Frontal cortex (tissue), 4 donors: ENCODE results near the gene KIF16B. TPM values are rescaled to one million over a fixed set of nuclear protein-coding genes. Genes with fewer than 3 reads are reported as not detected.
A peak's percentile ranks its signal among the peaks of the same experiment; 100 is the strongest.
"Not testable (repeated sequence)": the region's sequence is repeated elsewhere in the genome, so short reads cannot be mapped to it uniquely, and the experiment has no call there.

Experiments used
- DNase-seq, 2 donors: peaks; one replicate each; pipeline ENCODE4 v3.0.0; 2012; ENCODE audit warnings: low spot score in 2 of 2
- FAIRE-seq: peaks from 2 replicates; lab custom pipeline; 2012; peaks lifted over from hg19 to GRCh38; lab: Jason Lieb, UNC
- total RNA-seq: library from RNA; depleted of rRNA; stranded (reverse); fragments of >200 nt; gene quantifications from one replicate; pipeline ENCODE4 v1.2.3, GENCODE V29; 2014
- donor health status: control.
- donor health status: control.
- donor health status: control.

KIF16B gene
- total RNA-seq, 1 donor from 2014 or later = 70.1 TPM

DNA sequence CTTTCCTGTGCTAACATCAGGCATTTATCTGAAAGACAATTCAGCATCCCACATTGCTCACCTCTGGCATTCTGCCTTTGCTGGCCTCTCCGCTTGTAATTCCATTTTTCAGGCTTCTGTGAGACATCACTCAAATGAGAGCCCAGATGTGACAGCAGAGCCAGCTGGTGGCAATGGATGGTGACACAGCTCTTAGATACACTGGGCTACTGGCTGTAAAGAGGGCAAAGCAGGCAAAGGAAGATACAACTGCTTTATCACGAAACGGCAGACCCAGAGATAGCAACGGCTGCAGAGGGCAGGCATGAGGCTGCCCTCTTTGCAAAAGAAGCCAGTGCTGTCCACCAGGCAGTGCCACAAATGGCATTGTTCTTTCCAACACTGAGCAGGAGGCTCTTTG lies 329.8 kb downstream of the KIF16B start:
- FAIRE-seq (no peak), DNase-seq (no peak)

DNA sequence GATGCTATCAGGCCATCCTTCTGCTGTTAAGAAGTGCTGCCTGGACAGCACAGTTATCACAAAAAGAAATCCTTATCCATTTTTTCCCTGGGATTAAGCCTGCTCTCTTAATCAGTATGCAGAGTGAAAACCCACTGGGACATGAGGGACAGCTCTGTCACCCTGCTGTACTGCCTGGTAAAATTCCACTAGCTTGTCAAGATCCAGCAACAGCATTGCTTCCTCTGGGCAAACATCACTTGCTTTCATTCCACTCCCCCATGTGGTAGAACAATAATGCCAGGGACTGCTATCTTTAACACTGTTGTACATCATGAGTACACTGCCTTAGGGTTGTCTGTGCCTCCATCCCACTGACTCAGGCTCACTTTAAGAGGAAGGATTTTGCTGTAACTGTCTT lies 331.3 kb downstream of the KIF16B start:
- FAIRE-seq (no peak), DNase-seq (peak in 1 of 2 donors; percentile 25)

DNA sequence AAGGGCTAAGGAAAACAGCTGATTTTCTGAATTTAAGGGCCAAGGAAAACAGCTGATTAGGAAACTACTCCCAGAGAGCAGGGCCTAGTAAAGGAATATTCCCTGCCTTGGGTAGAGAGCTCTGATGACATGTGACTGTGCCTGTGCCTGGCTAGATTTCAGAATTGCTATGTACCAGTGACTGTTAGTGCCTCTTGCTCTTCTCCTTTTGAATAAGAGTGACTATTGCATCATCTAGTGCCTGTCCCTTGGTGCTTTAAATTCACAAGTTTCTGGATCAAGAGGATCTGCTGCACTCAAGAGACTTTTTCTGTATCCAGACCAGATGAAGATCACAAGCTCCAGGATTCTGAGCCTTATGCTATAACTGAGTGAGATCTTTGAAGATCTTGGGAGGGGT lies 332.9 kb downstream of the KIF16B start:
- DNase-seq = no peak
- no peak for FAIRE-seq

DNA sequence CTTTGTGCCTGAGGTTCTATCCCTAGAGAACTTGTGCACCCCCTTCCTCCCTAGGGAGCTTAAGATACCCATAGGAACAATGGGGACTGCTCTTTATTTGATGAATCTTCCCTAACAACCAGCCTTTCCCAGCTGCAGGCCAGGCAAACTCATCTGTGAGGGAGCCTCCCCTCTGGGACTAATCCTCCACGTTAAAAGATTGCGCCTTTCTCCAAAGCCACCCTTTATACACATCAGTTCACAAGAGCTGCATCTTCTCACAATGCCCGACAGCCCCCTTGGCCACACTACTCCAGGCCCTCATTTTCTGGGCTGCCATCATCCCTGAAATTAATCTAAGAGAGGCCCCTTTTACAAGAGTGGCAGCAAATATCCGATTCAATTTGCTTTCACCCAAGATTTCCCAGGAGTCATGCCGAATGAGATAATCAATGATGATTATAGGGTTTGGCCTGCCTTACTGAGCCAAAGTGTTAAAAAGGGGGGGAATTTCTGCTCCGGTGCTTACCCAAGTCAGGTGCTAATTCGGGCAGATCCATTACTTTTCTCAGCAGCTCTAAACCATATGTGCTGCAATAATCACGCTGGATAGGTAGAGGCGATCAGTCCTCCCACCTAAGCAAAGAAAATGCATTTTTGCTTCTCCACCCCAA lies 336.5 kb downstream of the KIF16B start:
- no peak for DNase-seq
- no peak for FAIRE-seq

DNA sequence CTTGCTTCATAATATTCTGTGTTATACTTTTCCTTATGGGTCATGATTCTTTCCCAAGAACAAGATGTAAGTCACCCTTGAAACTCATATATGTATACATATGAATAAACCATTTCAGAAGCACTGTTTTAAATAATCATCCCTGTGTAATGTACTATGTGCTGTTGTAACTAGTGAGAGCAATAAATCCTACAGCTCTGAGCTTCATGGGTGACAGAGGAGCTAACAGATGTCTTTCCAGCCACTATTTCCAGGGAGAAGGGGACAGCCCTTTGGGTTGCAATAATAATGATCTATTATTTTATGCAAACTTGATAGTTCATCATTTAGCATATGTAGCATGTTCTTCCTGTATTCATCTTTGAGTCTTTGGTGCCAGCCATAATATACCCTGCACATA lies 342.8 kb downstream of the KIF16B start:
- no peak for DNase-seq
- FAIRE-seq = no peak

DNA sequence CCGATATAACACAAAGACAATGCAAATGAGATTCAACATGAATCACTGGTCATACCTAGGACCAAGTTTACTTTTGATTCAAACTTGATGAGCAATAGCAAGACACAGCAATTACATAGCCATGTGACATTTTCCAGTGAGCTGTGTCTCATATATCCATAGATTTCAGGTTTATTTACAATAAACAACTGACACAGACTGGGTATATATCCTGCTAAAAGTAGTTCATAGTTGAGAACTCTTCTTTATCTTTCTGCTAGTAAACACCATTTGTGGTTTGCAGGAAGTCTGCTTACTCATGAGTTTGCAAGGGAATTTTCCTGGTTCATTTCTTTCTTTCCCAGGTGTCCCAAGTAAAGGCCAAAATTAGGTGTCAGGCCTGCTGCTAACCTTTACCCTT lies 343.4 kb downstream of the KIF16B start:
- no peak for DNase-seq
- no peak for FAIRE-seq

DNA sequence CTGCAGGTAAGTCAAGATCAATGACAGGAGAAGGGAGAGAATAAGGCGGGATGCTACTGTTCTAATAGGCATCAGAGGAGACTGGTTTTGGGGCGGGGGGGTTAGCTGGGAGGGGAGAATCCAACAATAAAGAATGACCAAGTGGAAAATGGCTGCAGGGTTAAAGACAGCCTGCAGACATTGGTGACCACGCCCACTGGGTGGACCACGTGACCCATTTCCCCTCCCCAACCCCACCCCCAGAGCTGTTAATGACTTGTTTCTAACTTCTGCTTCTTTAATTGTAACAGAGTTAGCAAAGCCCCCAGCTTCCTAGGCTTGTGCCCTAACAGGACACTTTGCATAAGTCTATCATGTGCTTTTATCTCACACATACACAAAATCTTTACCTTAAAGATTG lies 344.5 kb downstream of the KIF16B start:
- FAIRE-seq (no peak), DNase-seq (no peak)

DNA sequence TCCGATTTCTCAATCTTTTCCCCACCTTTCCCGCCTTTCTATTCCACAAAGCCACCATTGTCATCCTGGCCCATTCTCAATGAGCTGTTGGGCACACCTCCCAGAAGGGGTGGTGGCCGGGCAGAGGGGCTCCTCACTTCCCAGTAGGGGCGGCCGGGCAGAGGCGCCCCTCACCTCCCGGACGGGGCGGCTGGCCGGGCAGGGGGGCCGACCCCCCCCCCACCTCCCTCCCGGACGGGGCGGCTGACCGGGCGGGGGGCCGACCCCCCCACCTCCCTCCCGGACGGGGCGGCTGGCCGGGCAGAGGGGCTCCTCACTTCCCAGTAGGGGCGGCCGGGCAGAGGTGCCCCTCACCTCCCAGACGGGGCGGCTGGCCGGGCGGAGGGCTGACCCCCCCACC lies 346.3 kb downstream of the KIF16B start:
- DNase-seq, FAIRE-seq: not testable (repeated sequence)

DNA sequence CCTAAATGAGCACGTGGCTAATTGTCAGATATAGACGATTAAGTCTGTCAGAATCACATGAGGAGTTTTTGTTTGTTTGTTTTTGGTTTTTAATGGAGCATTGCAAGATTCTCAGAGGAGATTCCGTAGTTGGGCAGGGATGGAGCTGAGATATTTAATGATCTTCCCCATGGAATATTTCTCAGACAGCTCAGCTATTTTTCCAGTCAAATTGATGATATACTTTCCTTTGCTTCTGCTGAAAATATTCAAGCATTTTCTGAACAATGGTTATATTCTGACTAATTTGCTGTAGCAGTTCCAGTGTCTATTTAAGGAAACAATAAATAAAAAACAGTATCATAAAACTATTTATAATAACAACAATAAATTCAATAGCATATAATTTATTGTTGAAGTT lies 348.4 kb downstream of the KIF16B start:
- FAIRE-seq (no peak), DNase-seq (no peak)

DNA sequence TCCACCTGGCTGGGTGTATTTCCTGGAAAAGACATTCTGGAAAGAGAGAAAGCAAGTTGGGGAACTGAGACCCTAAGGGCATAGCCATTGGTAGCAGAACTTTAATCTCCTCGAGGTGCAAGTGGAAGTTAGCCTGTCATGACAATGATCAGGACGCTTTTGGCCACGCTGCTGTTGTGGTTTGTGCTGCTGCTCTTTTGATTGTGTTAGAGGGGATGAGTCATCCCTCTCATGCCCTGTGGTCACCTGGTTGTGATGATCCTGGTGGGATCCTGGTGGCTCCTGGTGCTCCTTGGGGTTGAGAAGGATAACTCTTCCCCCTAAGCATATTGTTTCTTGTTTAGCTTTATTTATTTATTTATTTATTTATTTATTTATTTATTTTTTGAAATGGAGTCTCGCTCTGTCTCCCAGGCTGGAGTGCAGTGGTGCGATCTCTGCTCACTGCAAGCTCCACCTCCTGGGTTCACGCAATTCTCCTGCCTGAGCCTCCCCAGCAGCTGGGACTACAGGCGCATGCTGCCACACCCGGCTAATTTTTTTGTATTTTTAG lies 350.3 kb downstream of the KIF16B start:
- FAIRE-seq (no peak), DNase-seq (no peak)

Other genes starting within 250 kb of the KIF16B start
- 71.7 TPM for gene SNRPB2, start 156.6 kb upstream of the KIF16B start, total RNA-seq
- 0.82 TPM for gene OTOR, start 174.9 kb upstream of the KIF16B start, total RNA-seq